HFFc6 (cell line): ENCODE results near the gene ADGRV1. TPM values are rescaled to one million over a fixed set of nuclear protein-coding genes. Genes with fewer than 3 reads are reported as not detected.
"Not testable (repeated sequence)": the region's sequence is repeated elsewhere in the genome, so short reads cannot be mapped to it uniquely, and the experiment has no call there.

Source experiments
- DNase-seq: peaks from one replicate; pipeline ENCODE4 v3.0.0-alpha.2; 2018
- H3K27ac Mint-ChIP-seq: 2 replicates; pipeline ENCODE4 v1.8.0; 2020; ENCODE audit warnings: mild to moderate bottlenecking, mixed read lengths
- H3K27me3 Mint-ChIP-seq: 2 replicates; pipeline ENCODE4 v1.8.0; 2021; ENCODE audit warnings: mild to moderate bottlenecking, moderate library complexity, mixed read lengths; ENCODE audit not compliant: insufficient read depth
- H3K36me3 Mint-ChIP-seq: 2 replicates; pipeline ENCODE4 v1.8.0; 2021; ENCODE audit warnings: low read depth, mixed read lengths
- H3K4me1 Mint-ChIP-seq: 2 replicates; pipeline ENCODE4 v1.8.0; 2020; ENCODE audit warnings: low read depth, mixed read lengths
- H3K4me3 Mint-ChIP-seq: 2 replicates; pipeline ENCODE4 v1.8.0; 2020; ENCODE audit warnings: mild to moderate bottlenecking, moderate library complexity, mixed read lengths
- H3K9me3 Mint-ChIP-seq: 2 replicates; pipeline ENCODE4 v1.8.0; 2020; ENCODE audit warnings: mild to moderate bottlenecking, mixed read lengths
- CTCF ChIP-seq: fragments of 200-600 bp; sonication (generic); IDR thresholded peaks from 2 replicates; pipeline ENCODE4 v1.5.0; 2021; ENCODE audit warnings: antibody characterized with exemption, mild to moderate bottlenecking
- total RNA-seq, 6 experiments: library from RNA; stranded (reverse); fragmentation: NEBNext Ultra II Directional; extraction: Animal tissue kit (Norgen Biotek cat#: 25700); gene quantifications; 2 replicates in 1 of 6; 3 replicates in 5 of 6; pipeline ENCODE4 v1.2.3, GENCODE V29; 2021

Gene ADGRV1
- total RNA-seq, 6 experiments from 2014 or later = not detected

GRCh38 chr5:90810211-90810610 is 251.6 kb downstream of the ADGRV1 start:
- DNase-seq = no peak
- Mint-ChIP-seq H3K9me3 (peaks cover 5% of the 10 kb centered on the region), H3K27me3 (no peaks in the 10 kb centered on the region; the same call in 1 of the 2 replicates), H3K36me3 (no peaks in the 10 kb centered on the region), H3K4me1 (no peaks in the 10 kb centered on the region), H3K4me3 (no peak overlapping the region), H3K27ac (no peak overlapping the region)
- TF ChIP-seq CTCF = no peak

- peaks cover 5% of the 10 kb centered on the region for H3K9me3 Mint-ChIP-seq
- H3K36me3 Mint-ChIP-seq = no peaks in the 10 kb centered on the region
- no peaks in the 10 kb centered on the region; the same call in 1 of the 2 replicates for H3K27me3 Mint-ChIP-seq
- no peak for DNase-seq
- no peak overlapping the region for H3K27ac Mint-ChIP-seq
- no peak for TF ChIP-seq CTCF
- H3K4me1 Mint-ChIP-seq = no peaks in the 10 kb centered on the region
- no peak overlapping the region for H3K4me3 Mint-ChIP-seq
Measured at GRCh38 chr5:90813392-90813791, 254.8 kb downstream of the ADGRV1 start.

- peaks cover 10% of the 10 kb centered on the region for H3K9me3 Mint-ChIP-seq
- H3K4me3 Mint-ChIP-seq, H3K36me3 Mint-ChIP-seq, H3K27ac Mint-ChIP-seq, H3K27me3 Mint-ChIP-seq, H3K4me1 Mint-ChIP-seq, DNase-seq: not testable (repeated sequence)
Measured at GRCh38 chr5:90822062-90822461, 263.5 kb downstream of the ADGRV1 start.

GRCh38 chr5:90824436-90824835 is 265.8 kb downstream of the ADGRV1 start:
- no peaks in the 10 kb centered on the region for H3K27me3 Mint-ChIP-seq
- H3K36me3 Mint-ChIP-seq = no peaks in the 10 kb centered on the region
- TF ChIP-seq CTCF = no peak
- no peaks in the 10 kb centered on the region for H3K4me1 Mint-ChIP-seq
- no peak for DNase-seq
- peaks cover 10% of the 10 kb centered on the region for H3K9me3 Mint-ChIP-seq
- H3K27ac Mint-ChIP-seq = no peak overlapping the region
- no peak overlapping the region for H3K4me3 Mint-ChIP-seq

- no peak for TF ChIP-seq CTCF
- Mint-ChIP-seq H3K4me1 (no peaks in the 10 kb centered on the region), H3K4me3 (no peak overlapping the region), H3K9me3 (peaks cover 11% of the 10 kb centered on the region), H3K27me3 (no peaks in the 10 kb centered on the region), H3K27ac (no peak overlapping the region), H3K36me3 (0 out of 2 replicates have a peak, but pooled peaks cover 5% of the 10 kb centered on the region)
- DNase-seq = no peak
Measured at GRCh38 chr5:90830058-90830457, 271.5 kb downstream of the ADGRV1 start.

GRCh38 chr5:90833753-90834152 is 275.2 kb downstream of the ADGRV1 start:
- Mint-ChIP-seq H3K36me3 (0 out of 2 replicates have a peak, but pooled peaks cover 5% of the 10 kb centered on the region), H3K27me3 (no peaks in the 10 kb centered on the region), H3K4me3 (no peak overlapping the region), H3K27ac (no peak overlapping the region), H3K9me3 (peaks cover 9% of the 10 kb centered on the region), H3K4me1 (no peaks in the 10 kb centered on the region)
- TF ChIP-seq CTCF = no peak
- DNase-seq = no peak
